NCI-H1694 (cell line): ENCODE results near the gene CLIC2.

Experiments
- DNase-seq: peaks from one replicate; lab custom pipeline; 2025; lab: John Stamatoyannopoulos, UW

The CLIC2 gene

GRCh38 chrX:155262970-155263754 is 71.3 kb downstream of the CLIC2 start:
- no peak for DNase-seq

GRCh38 chrX:155259752-155260151 is 74.7 kb downstream of the CLIC2 start:
- DNase-seq, result no peak

GRCh38 chrX:155251391-155251790 is 83.0 kb downstream of the CLIC2 start:
- no peak for DNase-seq

- DNase-seq, result no peak
Observed at GRCh38 chrX:155247497-155247896, 86.9 kb downstream of the CLIC2 start.

- no peak for DNase-seq
Observed at GRCh38 chrX:155246748-155247147, 87.7 kb downstream of the CLIC2 start.

GRCh38 chrX:155242300-155242699 is 92.1 kb downstream of the CLIC2 start:
- no peak for DNase-seq

GRCh38 chrX:155237719-155238118 is 96.7 kb downstream of the CLIC2 start:
- no peak for DNase-seq

GRCh38 chrX:155235891-155236290 is 98.5 kb downstream of the CLIC2 start:
- no peak for DNase-seq

GRCh38 chrX:155231163-155231562 is 103.3 kb downstream of the CLIC2 start:
- DNase-seq, result no peak
